Bronchial epithelial cell (primary cell): Measurements from ENCODE around the gene RNASEH2B. TPM values are rescaled to one million over a fixed set of nuclear protein-coding genes. Genes with fewer than 3 reads are reported as not detected.

Experiments
- DNase-seq: peaks from one replicate; pipeline ENCODE4 v3.0.0-alpha.2; 2010; ENCODE audit warnings: low read depth
- FAIRE-seq: peaks from 2 replicates; lab custom pipeline; 2011; peaks lifted over from hg19 to GRCh38; lab: Jason Lieb, UNC
- H3K27me3 ChIP-seq: 2 replicates; pipeline ENCODE4 v1.5.1; 2011; ENCODE audit warnings: low read length; ENCODE audit not compliant: control insufficient read depth, insufficient read depth
- H3K36me3 ChIP-seq: 2 replicates; pipeline ENCODE4 v1.5.1; 2011; ENCODE audit warnings: low read length; ENCODE audit not compliant: control insufficient read depth, insufficient read depth
- H3K4me3 ChIP-seq: 2 replicates; pipeline ENCODE4 v1.5.1; 2011; ENCODE audit warnings: mild to moderate bottlenecking, low read depth, low read length, control low read depth
- CTCF ChIP-seq: IDR thresholded peaks from 2 replicates; pipeline ENCODE4 v1.5.1; 2011; ENCODE audit warnings: mild to moderate bottlenecking, moderate library complexity, low read length, control low read depth, inconsistent platforms; ENCODE audit not compliant: insufficient read depth, severe bottlenecking
- total RNA-seq: library from RNA; depleted of rRNA; stranded (reverse); fragments of >200 nt; gene quantifications from 2 replicates; pipeline ENCODE4 v1.2.1, GENCODE V29; 2014

The RNASEH2B gene
- total RNA-seq, 1 donor from 2014 or later, result 35.0 TPM

GRCh38 chr13:50979187-50979586 lies 69.6 kb downstream of the RNASEH2B start:
- no peak for TF ChIP-seq CTCF
- no peak overlapping the region for H3K4me3 ChIP-seq
- FAIRE-seq, result no peak

GRCh38 chr13:50981686-50982085 lies 72.1 kb downstream of the RNASEH2B start:
- no peak overlapping the region for H3K4me3 ChIP-seq
- FAIRE-seq, result no peak

More at GRCh38 chr13:50979187-50979586, 69.6 kb downstream of the RNASEH2B start:
- no peaks in the 10 kb centered on the region for H3K27me3 ChIP-seq
- DNase-seq, result no peak
- no peaks in the 10 kb centered on the region for H3K36me3 ChIP-seq

GRCh38 chr13:50989476-50989875 lies 79.9 kb downstream of the RNASEH2B start:
- Histone ChIP-seq H3K27me3 (peaks cover 5% of the 10 kb centered on the region), H3K4me3 (no peak overlapping the region), H3K36me3 (no peaks in the 10 kb centered on the region)
- TF ChIP-seq CTCF, result no peak
- DNase-seq, result no peak
- no peak for FAIRE-seq

More at GRCh38 chr13:50981686-50982085, 72.1 kb downstream of the RNASEH2B start:
- TF ChIP-seq CTCF, result no peak
- no peak for DNase-seq
- Histone ChIP-seq H3K27me3 (no peaks in the 10 kb centered on the region), H3K36me3 (no peaks in the 10 kb centered on the region)

GRCh38 chr13:50990065-50990817 lies 80.7 kb downstream of the RNASEH2B start:
- Histone ChIP-seq H3K27me3 (peaks cover 5% of the 10 kb centered on the region), H3K36me3 (no peaks in the 10 kb centered on the region), H3K4me3 (no peak overlapping the region)
- no peak for DNase-seq
- no peak for TF ChIP-seq CTCF
- no peak for FAIRE-seq

- peaks cover 5% of the 10 kb centered on the region for H3K27me3 ChIP-seq
- TF ChIP-seq CTCF, result no peak
- no peak overlapping the region for H3K4me3 ChIP-seq
- no peaks in the 10 kb centered on the region for H3K36me3 ChIP-seq
- FAIRE-seq (no peak), DNase-seq (no peak)
Observed at GRCh38 chr13:50990818-50991506, 81.4 kb downstream of the RNASEH2B start.
